Sigmoid colon (tissue), 7 donors: ENCODE measurements around the gene SPAST. TPM values are rescaled to one million over a fixed set of nuclear protein-coding genes. Genes with fewer than 3 reads are reported as not detected.
"Not testable (repeated sequence)": the region's sequence is repeated elsewhere in the genome, so short reads cannot be mapped to it uniquely, and the experiment has no call there.

ENCODE experiments used
- DNase-seq: peaks from one replicate; pipeline ENCODE4 v3.0.0-alpha.2; 2019
- H3K27ac ChIP-seq, 4 donors: fragments of 200-600 bp; sonication (generic); one replicate each; pipeline ENCODE4 v1.5.1; 2016 to 2019; ENCODE audit warnings: mild to moderate bottlenecking in 1 of 4
- H3K27me3 ChIP-seq, 3 donors: fragments of 200-600 bp; sonication (generic); one replicate each; pipeline ENCODE4 v1.5.1; 2019; ENCODE audit warnings: mild to moderate bottlenecking in 1 of 3
- H3K36me3 ChIP-seq, 4 donors: fragments of 200-600 bp; sonication (generic); one replicate each; pipeline ENCODE4 v1.5.1; 2016 to 2019
- H3K4me1 ChIP-seq, 4 donors: fragments of 200-600 bp; sonication (generic); one replicate each; pipeline ENCODE4 v1.5.1; 2017 to 2019
- H3K4me3 ChIP-seq, 4 donors: fragments of 200-600 bp; sonication (generic); one replicate each; pipeline ENCODE4 v1.5.1; 2017 to 2019; ENCODE audit warnings: mild to moderate bottlenecking in 2 of 4, moderate library complexity in 1 of 4
- H3K9me3 ChIP-seq, 4 donors: fragments of 200-600 bp in 3 of 4; sonication (generic) in 3 of 4; one replicate each; pipeline versions ENCODE4 v1.5.1 to v1.6.1; 2013 to 2019
- EP300 ChIP-seq, 4 donors: sonication (generic); formaldehyde crosslinking; IDR thresholded peaks; one replicate each; pipeline ENCODE4 v1.6.1; 2017; ENCODE audit warnings: antibody characterized with exemption in 4 of 4
- POLR2A ChIP-seq, 2 donors: fragments of 450-650 bp; IDR thresholded peaks; one replicate each; pipeline ENCODE4 v1.6.1; 2016; ENCODE audit warnings: antibody characterized with exemption in 2 of 2, mild to moderate bottlenecking in 2 of 2, moderate library complexity in 2 of 2
- POLR2AphosphoS5 ChIP-seq, 4 donors: sonication (generic); formaldehyde crosslinking; IDR thresholded peaks; one replicate each; pipeline ENCODE4 v1.6.1; 2017; ENCODE audit warnings: antibody characterized with exemption in 4 of 4
- WGBS, 2 donors: extraction: QIAGEN DNeasy Blood & Tissue Kit; methylation state at CpG; one replicate each; pipeline ENCODE4 v1.1.7; 2013; 5-methylcytosine and 5-hydroxymethylcytosine counted together
- intact Hi-C: fragments of 100-400 bp; cut with DNase I; formaldehyde crosslinking; loops from one replicate; pipeline ENCODE4 v1.15.1; 2023
- polyA plus RNA-seq, 3 donors: library from polyadenylated mRNA; stranded (reverse); fragments of 200-250 nt; gene quantifications; one replicate each; pipeline ENCODE4 v1.2.3, GENCODE V29; 2013
- total RNA-seq, 4 donors: library from RNA; depleted of rRNA; stranded (reverse); fragments of >200 nt; gene quantifications; one replicate each; pipeline ENCODE4 v1.1.0, GENCODE V29; 2016
- TF ChIP-seq, protein P1 (sequence below), 4 experiments: fragments of 450-650 bp in 3 of 4; fragments of 200-600 bp in 1 of 4; IDR thresholded peaks; one replicate each; pipeline ENCODE4 v1.5.1; 2016 to 2019; ENCODE audit warnings: antibody characterized with exemption in 4 of 4, mild to moderate bottlenecking in 3 of 4, moderate library complexity in 2 of 4
- donor health status: healthy with polysubstance abuse.
- donor health status: Bipolar disorder and iron deficiency.
- donor health status: healthy.

Gene SPAST
- total and polyA plus RNA-seq, 7 donors, result 4.6 to 24.2 (median 12.2) TPM

DNA sequence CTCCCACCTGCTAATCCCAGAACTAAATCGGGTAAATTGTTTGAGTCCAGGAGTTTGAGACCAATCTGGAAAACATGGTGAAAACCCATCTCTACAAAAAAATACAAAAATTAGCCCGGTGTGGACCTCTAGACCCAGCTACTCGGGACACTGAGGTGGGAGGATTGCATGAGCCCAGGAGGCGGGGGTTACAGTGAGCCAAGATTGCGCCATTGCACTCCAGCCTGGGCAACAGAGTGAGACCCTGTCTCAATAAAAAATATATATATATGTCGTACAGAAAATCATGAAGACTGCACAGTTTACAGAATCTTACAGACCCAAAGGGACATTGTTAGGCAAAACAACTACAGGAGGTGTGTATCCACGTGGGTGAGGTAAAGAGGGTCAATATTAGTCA is 19.8 kb upstream of the SPAST start:
- Histone ChIP-seq H3K27ac (no peak overlapping the region), H3K36me3 (no peaks in the 10 kb centered on the region), H3K4me3 (no peak overlapping the region), H3K4me1 (peaks cover 0 to 12% (median 7%) of the 10 kb centered on the region in 4 donors), H3K9me3 (no peaks in the 10 kb centered on the region), H3K27me3 (no peaks in the 10 kb centered on the region)
- 85 to 87% methylated on average over 7 of the region's 7 CpGs for WGBS, 2 donors
- no peak for DNase-seq
- intact Hi-C loops, result no loop called here
- TF ChIP-seq POLR2AphosphoS5 (IDR thresholded peaks at IDR 0.05) (no peak), EP300 (IDR thresholded peaks at IDR 0.05) (no peak), POLR2A (IDR thresholded peaks at IDR 0.05) (no peak)
- TF ChIP-seq, protein P1, sequence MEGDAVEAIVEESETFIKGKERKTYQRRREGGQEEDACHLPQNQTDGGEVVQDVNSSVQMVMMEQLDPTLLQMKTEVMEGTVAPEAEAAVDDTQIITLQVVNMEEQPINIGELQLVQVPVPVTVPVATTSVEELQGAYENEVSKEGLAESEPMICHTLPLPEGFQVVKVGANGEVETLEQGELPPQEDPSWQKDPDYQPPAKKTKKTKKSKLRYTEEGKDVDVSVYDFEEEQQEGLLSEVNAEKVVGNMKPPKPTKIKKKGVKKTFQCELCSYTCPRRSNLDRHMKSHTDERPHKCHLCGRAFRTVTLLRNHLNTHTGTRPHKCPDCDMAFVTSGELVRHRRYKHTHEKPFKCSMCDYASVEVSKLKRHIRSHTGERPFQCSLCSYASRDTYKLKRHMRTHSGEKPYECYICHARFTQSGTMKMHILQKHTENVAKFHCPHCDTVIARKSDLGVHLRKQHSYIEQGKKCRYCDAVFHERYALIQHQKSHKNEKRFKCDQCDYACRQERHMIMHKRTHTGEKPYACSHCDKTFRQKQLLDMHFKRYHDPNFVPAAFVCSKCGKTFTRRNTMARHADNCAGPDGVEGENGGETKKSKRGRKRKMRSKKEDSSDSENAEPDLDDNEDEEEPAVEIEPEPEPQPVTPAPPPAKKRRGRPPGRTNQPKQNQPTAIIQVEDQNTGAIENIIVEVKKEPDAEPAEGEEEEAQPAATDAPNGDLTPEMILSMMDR (IDR thresholded peaks at IDR 0.05), result no peak

DNA sequence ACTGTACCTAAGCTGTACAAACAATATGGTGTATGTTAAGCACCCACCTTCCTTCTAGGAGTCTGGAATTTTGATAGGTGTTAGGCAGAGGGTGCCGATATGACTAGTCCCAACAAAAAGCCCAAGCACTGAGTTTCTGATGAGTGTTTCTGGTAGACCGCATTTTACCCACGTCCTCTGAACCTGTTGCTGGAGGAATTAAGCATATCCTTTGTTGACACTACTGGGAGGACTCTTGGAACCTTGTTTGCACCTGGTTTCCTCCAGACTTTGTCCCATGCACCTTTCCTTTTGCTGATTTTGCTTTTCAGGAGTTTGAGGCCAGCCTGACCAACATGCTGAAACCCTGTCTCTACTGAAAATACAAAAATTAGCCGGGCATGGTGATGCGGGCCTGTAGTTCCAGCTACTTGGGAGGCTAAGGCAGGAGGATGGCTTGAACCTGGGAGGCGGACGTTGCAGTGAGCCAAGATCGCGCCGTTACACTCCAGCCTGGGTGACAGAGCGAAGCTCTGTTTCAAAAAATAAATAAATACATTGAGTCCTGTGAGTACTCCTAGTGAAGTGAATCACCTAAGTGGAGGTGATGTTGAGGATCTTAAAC is 11.4 kb upstream of the SPAST start:
- H3K36me3 ChIP-seq, result no peaks in the 10 kb centered on the region
- H3K27me3 ChIP-seq, result no peaks in the 10 kb centered on the region
- WGBS, 2 donors, result 82 to 90% methylated on average over 11 of the region's 11 CpGs
- no peak overlapping the region for H3K27ac ChIP-seq
- intact Hi-C loops, result no loop called here
- no peak for DNase-seq
- no peaks in the 10 kb centered on the region for H3K9me3 ChIP-seq
- H3K4me1 ChIP-seq, result no peaks in the 10 kb centered on the region
- no peak overlapping the region for H3K4me3 ChIP-seq
- TF ChIP-seq POLR2AphosphoS5 (IDR thresholded peaks at IDR 0.05), result no peak
- no peak for TF ChIP-seq POLR2A (IDR thresholded peaks at IDR 0.05)
- no peak for TF ChIP-seq EP300 (IDR thresholded peaks at IDR 0.05)
- TF ChIP-seq, protein P1 (IDR thresholded peaks at IDR 0.05), result no peak

DNA sequence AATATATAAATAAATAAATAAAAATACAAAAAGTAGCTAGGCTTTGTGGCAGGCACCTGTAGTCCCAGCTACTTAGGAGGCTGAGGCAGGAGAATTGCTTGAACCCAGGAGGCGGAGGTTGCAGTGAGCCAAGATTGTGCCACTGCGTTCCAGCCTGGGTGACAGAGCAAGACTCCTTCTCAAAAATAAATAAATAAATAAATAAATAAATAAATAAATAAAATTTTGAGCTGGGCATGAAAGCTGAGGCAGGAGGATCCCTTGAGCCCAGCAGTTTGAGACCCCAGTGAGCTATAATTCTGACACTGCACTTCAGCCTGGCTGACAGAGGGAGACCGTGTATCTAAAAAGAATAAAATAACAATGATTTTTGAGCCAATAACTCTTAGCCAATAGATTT is 8.8 kb upstream of the SPAST start:
- 62 to 79% methylated on average over 3 of the region's 3 CpGs for WGBS, 2 donors
- H3K27ac ChIP-seq, H3K4me1 ChIP-seq, H3K4me3 ChIP-seq, H3K36me3 ChIP-seq, intact Hi-C loops, H3K27me3 ChIP-seq, DNase-seq, H3K9me3 ChIP-seq: not testable (repeated sequence)

DNA sequence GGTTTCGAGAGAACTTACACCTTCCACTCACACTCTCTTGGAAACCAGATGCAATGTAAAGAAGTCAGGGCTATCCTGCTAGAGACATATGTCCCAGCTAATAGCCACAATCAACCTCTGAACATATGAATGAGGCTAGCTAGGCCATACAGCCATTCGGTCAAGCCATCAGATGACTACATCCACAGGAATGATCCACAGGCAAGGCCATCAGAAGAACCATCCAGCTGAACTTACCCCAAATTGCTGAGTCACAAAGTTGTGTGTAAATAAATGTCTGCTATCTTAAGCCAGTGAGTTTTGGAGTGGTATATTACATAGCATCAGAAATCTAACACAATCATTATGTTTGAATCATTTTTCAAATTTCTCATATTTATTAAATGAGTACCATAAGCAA is 5.2 kb upstream of the SPAST start:
- Histone ChIP-seq H3K4me1 (peaks cover 0 to 9% (median 3%) of the 10 kb centered on the region in 4 donors), H3K27ac (no peak overlapping the region), H3K4me3 (no peak overlapping the region), H3K36me3 (no peaks in the 10 kb centered on the region), H3K9me3 (no peaks in the 10 kb centered on the region), H3K27me3 (no peaks in the 10 kb centered on the region)
- TF ChIP-seq, protein P1 (IDR thresholded peaks at IDR 0.05), result no peak
- TF ChIP-seq POLR2A (IDR thresholded peaks at IDR 0.05) (no peak), EP300 (IDR thresholded peaks at IDR 0.05) (no peak)
- intact Hi-C loops, result no loop called here
- WGBS, 2 donors, result 95% methylated on average over 2 of the region's 2 CpGs
- DNase-seq, result no peak

DNA sequence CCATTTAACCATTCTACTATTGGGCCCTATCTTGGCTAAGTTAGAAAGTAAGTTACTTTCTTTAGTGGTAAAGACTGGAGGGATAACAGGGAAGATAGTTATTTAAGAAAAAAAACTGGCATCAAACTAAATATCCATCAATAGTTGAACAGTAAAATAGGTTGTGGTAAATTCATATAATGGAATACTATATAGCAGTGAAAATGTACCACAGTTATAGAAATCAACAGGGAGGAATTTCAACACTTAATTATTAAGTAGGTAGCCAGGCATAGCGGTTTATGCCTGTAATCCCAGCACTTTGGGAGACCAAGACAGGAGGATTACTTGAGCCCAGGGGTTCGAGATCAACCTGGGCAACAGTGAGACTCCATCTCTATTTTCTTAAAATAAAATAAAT is 3.1 kb upstream of the SPAST start:
- TF ChIP-seq, protein P1 (IDR thresholded peaks at IDR 0.05), result no peak
- TF ChIP-seq POLR2AphosphoS5 (IDR thresholded peaks at IDR 0.05), result no peak
- TF ChIP-seq EP300 (IDR thresholded peaks at IDR 0.05), result no peak
- no peak for TF ChIP-seq POLR2A (IDR thresholded peaks at IDR 0.05)
- intact Hi-C loops, result no loop called here
- WGBS, 2 donors, result 93 to 97% methylated on average over 2 of the region's 2 CpGs

More for the DNA sequence above, 3.1 kb upstream of the SPAST start:
- Histone ChIP-seq H3K27ac (no peak overlapping the region), H3K36me3 (no peaks in the 10 kb centered on the region), H3K4me1 (peaks cover 0 to 18% (median 7%) of the 10 kb centered on the region in 4 donors), H3K27me3 (no peaks in the 10 kb centered on the region), H3K4me3 (no peak overlapping the region), H3K9me3 (no peaks in the 10 kb centered on the region)
- no peak for DNase-seq
